ENCODE data around the gene BPIFB3. TPM values are rescaled to one million over a fixed set of nuclear protein-coding genes. Genes with fewer than 3 reads are reported as not detected.
"Not testable (repeated sequence)": the region's sequence is repeated elsewhere in the genome, so short reads cannot be mapped to it uniquely, and the experiment has no call there.

BPIFB3 gene
- total and polyA plus RNA-seq, 2 of the 13 experiments (the other 11 are each of a cell fraction or from before 2014, with no cell fraction given) = 0.09 TPM; not detected in 1

GRCh38 chr20:33095902-33096584 is 42.3 kb downstream of the BPIFB3 start (continued):
- peak; percentile 45; the same call in 1 of the 2 replicates for TF ChIP-seq ATF3 (CRISPR knock-in tag; IDR thresholded peaks at IDR 0.05)
- TF ChIP-seq ELF1 (CRISPR knock-in tag; IDR thresholded peaks at IDR 0.05) = peak; percentile 66; the same call in 1 of the 2 replicates
- peak; percentile 90 for TF ChIP-seq MIER2 (CRISPR knock-in tag; IDR thresholded peaks at IDR 0.05)
- peak; percentile 74; the same call in 1 of the 2 replicates for TF ChIP-seq ZNF274 (CRISPR knock-in tag; IDR thresholded peaks at IDR 0.05)
- peak; percentile 73 for TF ChIP-seq PRDM10 (CRISPR knock-in tag; IDR thresholded peaks at IDR 0.05; ENCODE audit: low read depth)
- TF ChIP-seq MAZ (IDR thresholded peaks at IDR 0.05; ENCODE audit: borderline replicate concordance, low read depth, low read length) = peak; percentile 16; the same call in 1 of the 2 replicates
- TF ChIP-seq MAZ (CRISPR knock-in tag; IDR thresholded peaks at IDR 0.05; ENCODE audit: low read depth) = peak; percentile 45; the same call in 1 of the 2 replicates
- TF ChIP-seq FOXC1 (CRISPR knock-in tag; IDR thresholded peaks at IDR 0.05; ENCODE audit: borderline replicate concordance) = peak; percentile 56; the same call in 1 of the 2 replicates
- TF ChIP-seq MLX (CRISPR knock-in tag; IDR thresholded peaks at IDR 0.05) = peak; percentile 70
- TF ChIP-seq ZNF331 (CRISPR knock-in tag; IDR thresholded peaks at IDR 0.05) = peak; percentile 87; the same call in 1 of the 2 replicates
- TF ChIP-seq RFXAP (CRISPR knock-in tag; IDR thresholded peaks at IDR 0.05; ENCODE audit: borderline replicate concordance) = peak; percentile 58; the same call in 1 of the 2 replicates
- TF ChIP-seq RXRB (CRISPR knock-in tag; IDR thresholded peaks at IDR 0.05; ENCODE audit: borderline replicate concordance) = peak; percentile 74; the same call in 1 of the 2 replicates
- TF ChIP-seq RARA (CRISPR knock-in tag; IDR thresholded peaks at IDR 0.05) = peak; percentile 40; the same call in 1 of the 2 replicates
- TF ChIP-seq JARID2 (CRISPR knock-in tag; IDR thresholded peaks at IDR 0.05; ENCODE audit: insufficient replicate concordance) = peak; percentile 96
- TF ChIP-seq KDM2A (CRISPR knock-in tag; IDR thresholded peaks at IDR 0.05; ENCODE audit: borderline replicate concordance, low read depth) = peak; percentile 80
- not testable (repeated sequence) for TF ChIP-seq SOX6 (IDR thresholded peaks at IDR 0.05)
- TF ChIP-seq SOX6 (CRISPR knock-in tag; IDR thresholded peaks at IDR 0.05) = peak; percentile 37; the same call in 1 of the 2 replicates
- peak; percentile 73; the same call in 1 of the 2 replicates for TF ChIP-seq ZBTB43 (CRISPR knock-in tag; conservative IDR thresholded peaks at IDR 0.05)
